Measurements from ENCODE around the gene PNPT1.

Gene PNPT1

DNA sequence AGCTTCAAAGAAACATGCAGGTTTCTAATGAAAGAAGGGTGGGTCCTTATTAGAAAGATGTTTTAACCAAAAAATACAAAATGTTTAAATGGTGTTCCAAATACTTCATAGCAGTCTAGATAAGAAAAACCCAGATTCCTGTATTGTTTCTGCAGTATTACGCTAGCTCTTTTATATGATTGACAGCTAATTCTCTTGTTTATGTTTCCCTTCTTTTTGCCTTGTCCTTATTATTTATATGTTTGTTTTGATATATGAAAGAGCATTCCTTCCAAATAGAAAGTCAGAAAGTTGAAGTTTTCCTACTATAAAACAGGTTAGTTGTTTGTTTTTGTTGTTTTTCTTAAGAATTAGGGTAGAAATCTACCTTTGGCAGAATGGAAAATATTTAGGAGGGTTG is 41.1 kb upstream of the PNPT1 start:
- no peak for TF ChIP-seq ISL1 (CRISPR knock-in tag; IDR thresholded peaks at IDR 0.05)
- TF ChIP-seq GLIS3 (CRISPR knock-in tag; IDR thresholded peaks at IDR 0.05), result no peak
- no peak for TF ChIP-seq TCF4 (CRISPR knock-in tag; IDR thresholded peaks at IDR 0.05; ENCODE audit: borderline replicate concordance)
- TF ChIP-seq ARNTL (CRISPR knock-in tag; IDR thresholded peaks at IDR 0.05; ENCODE audit: borderline replicate concordance, low read depth), result no peak
- no peak for TF ChIP-seq OSR1 (CRISPR knock-in tag; IDR thresholded peaks at IDR 0.05)
- no peak for TF ChIP-seq ZFP3 (CRISPR knock-in tag; IDR thresholded peaks at IDR 0.05)
- no peak for TF ChIP-seq SNAI2 (CRISPR knock-in tag; IDR thresholded peaks at IDR 0.05)
- no peak for TF ChIP-seq ZNF565 (CRISPR knock-in tag; conservative IDR thresholded peaks at IDR 0.05; ENCODE audit: low read depth)
- no peak for TF ChIP-seq TOX (CRISPR knock-in tag; IDR thresholded peaks at IDR 0.05; ENCODE audit: borderline replicate concordance)
- TF ChIP-seq ZFP30 (CRISPR knock-in tag; IDR thresholded peaks at IDR 0.05), result no peak
- no peak for TF ChIP-seq ZC3H10 (CRISPR knock-in tag; IDR thresholded peaks at IDR 0.05)
- TF ChIP-seq PPARA (CRISPR knock-in tag; IDR thresholded peaks at IDR 0.05; ENCODE audit: borderline replicate concordance), result no peak
- TF ChIP-seq, protein P1, sequence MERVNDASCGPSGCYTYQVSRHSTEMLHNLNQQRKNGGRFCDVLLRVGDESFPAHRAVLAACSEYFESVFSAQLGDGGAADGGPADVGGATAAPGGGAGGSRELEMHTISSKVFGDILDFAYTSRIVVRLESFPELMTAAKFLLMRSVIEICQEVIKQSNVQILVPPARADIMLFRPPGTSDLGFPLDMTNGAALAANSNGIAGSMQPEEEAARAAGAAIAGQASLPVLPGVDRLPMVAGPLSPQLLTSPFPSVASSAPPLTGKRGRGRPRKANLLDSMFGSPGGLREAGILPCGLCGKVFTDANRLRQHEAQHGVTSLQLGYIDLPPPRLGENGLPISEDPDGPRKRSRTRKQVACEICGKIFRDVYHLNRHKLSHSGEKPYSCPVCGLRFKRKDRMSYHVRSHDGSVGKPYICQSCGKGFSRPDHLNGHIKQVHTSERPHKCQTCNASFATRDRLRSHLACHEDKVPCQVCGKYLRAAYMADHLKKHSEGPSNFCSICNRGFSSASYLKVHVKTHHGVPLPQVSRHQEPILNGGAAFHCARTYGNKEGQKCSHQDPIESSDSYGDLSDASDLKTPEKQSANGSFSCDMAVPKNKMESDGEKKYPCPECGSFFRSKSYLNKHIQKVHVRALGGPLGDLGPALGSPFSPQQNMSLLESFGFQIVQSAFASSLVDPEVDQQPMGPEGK (CRISPR knock-in tag; IDR thresholded peaks at IDR 0.05; ENCODE audit: borderline replicate concordance), result no peak
- TF ChIP-seq ZNF70 (CRISPR knock-in tag; IDR thresholded peaks at IDR 0.05), result no peak
- TF ChIP-seq CSDC2 (CRISPR knock-in tag; IDR thresholded peaks at IDR 0.05), result no peak
- TF ChIP-seq, protein P2, sequence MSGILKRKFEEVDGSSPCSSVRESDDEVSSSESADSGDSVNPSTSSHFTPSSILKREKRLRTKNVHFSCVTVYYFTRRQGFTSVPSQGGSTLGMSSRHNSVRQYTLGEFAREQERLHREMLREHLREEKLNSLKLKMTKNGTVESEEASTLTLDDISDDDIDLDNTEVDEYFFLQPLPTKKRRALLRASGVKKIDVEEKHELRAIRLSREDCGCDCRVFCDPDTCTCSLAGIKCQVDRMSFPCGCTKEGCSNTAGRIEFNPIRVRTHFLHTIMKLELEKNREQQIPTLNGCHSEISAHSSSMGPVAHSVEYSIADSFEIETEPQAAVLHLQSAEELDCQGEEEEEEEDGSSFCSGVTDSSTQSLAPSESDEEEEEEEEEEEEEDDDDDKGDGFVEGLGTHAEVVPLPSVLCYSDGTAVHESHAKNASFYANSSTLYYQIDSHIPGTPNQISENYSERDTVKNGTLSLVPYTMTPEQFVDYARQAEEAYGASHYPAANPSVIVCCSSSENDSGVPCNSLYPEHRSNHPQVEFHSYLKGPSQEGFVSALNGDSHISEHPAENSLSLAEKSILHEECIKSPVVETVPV (CRISPR knock-in tag; IDR thresholded peaks at IDR 0.05), result no peak
- no peak for TF ChIP-seq ZNF8 (CRISPR knock-in tag; IDR thresholded peaks at IDR 0.05)
- no peak for ATAC-seq

GRCh38 chr2:55733335-55733734 is 39.7 kb upstream of the PNPT1 start:
- TF ChIP-seq, protein P2 (CRISPR knock-in tag; IDR thresholded peaks at IDR 0.05), result no peak
- TF ChIP-seq ISL1 (CRISPR knock-in tag; IDR thresholded peaks at IDR 0.05) (no peak), ESRRG (CRISPR knock-in tag; IDR thresholded peaks at IDR 0.05) (no peak), ZNF565 (CRISPR knock-in tag; conservative IDR thresholded peaks at IDR 0.05; ENCODE audit: low read depth) (no peak), BACH2 (CRISPR knock-in tag; IDR thresholded peaks at IDR 0.05; ENCODE audit: borderline replicate concordance) (no peak)
- ATAC-seq, result peak; percentile 89

DNA sequence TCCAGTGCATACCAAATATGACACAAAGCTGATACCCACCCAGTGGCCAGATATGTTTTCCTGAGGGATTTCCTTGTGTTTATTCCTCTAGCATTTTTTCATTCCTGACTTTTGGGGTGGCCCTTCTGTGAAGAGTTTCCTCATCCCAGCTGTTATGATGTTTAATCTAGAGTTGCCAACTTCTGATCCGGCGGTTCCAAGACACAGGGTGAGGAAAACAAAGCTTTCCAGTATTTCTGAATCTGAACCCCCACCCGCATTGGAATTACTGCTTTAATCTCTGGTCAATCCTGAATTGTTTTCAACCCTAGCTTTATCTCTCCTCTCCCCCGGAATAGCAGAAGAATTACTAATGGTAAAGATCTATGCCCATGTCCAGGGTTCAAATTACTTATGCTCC is 39.2 kb upstream of the PNPT1 start:
- no peak; the same call in 2 of the 3 replicates for ATAC-seq
- TF ChIP-seq TOX (CRISPR knock-in tag; IDR thresholded peaks at IDR 0.05; ENCODE audit: borderline replicate concordance) (no peak), ZNF8 (CRISPR knock-in tag; IDR thresholded peaks at IDR 0.05) (no peak), SNAI2 (CRISPR knock-in tag; IDR thresholded peaks at IDR 0.05) (no peak), CSDC2 (CRISPR knock-in tag; IDR thresholded peaks at IDR 0.05) (no peak), ZNF70 (CRISPR knock-in tag; IDR thresholded peaks at IDR 0.05) (no peak), ARNTL (CRISPR knock-in tag; IDR thresholded peaks at IDR 0.05; ENCODE audit: borderline replicate concordance, low read depth) (no peak), BACH2 (CRISPR knock-in tag; IDR thresholded peaks at IDR 0.05; ENCODE audit: borderline replicate concordance) (no peak), ZFP3 (CRISPR knock-in tag; IDR thresholded peaks at IDR 0.05) (no peak), ESRRG (CRISPR knock-in tag; IDR thresholded peaks at IDR 0.05) (no peak), TCF4 (CRISPR knock-in tag; IDR thresholded peaks at IDR 0.05; ENCODE audit: borderline replicate concordance) (no peak), RARB (CRISPR knock-in tag; IDR thresholded peaks at IDR 0.05) (no peak), ZC3H10 (CRISPR knock-in tag; IDR thresholded peaks at IDR 0.05) (no peak)
- TF ChIP-seq, protein P2 (CRISPR knock-in tag; IDR thresholded peaks at IDR 0.05), result no peak
- TF ChIP-seq, protein P1 (CRISPR knock-in tag; IDR thresholded peaks at IDR 0.05; ENCODE audit: borderline replicate concordance), result no peak
- TF ChIP-seq, protein P3, sequence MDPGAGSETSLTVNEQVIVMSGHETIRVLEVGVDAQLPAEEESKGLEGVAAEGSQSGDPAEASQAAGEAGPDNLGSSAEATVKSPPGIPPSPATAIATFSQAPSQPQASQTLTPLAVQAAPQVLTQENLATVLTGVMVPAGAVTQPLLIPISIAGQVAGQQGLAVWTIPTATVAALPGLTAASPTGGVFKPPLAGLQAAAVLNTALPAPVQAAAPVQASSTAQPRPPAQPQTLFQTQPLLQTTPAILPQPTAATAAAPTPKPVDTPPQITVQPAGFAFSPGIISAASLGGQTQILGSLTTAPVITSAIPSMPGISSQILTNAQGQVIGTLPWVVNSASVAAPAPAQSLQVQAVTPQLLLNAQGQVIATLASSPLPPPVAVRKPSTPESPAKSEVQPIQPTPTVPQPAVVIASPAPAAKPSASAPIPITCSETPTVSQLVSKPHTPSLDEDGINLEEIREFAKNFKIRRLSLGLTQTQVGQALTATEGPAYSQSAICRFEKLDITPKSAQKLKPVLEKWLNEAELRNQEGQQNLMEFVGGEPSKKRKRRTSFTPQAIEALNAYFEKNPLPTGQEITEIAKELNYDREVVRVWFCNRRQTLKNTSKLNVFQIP (CRISPR knock-in tag; IDR thresholded peaks at IDR 0.05; ENCODE audit: borderline replicate concordance, low read depth), result no peak
